Measurements from ENCODE around the gene PLCB1. TPM values are rescaled to one million over a fixed set of nuclear protein-coding genes. Genes with fewer than 3 reads are reported as not detected.
"Not testable (repeated sequence)": the region's sequence is repeated elsewhere in the genome, so short reads cannot be mapped to it uniquely, and the experiment has no call there.

The PLCB1 gene
- total RNA-seq, 1 donor from 2014 or later: 37.4 TPM

DNA sequence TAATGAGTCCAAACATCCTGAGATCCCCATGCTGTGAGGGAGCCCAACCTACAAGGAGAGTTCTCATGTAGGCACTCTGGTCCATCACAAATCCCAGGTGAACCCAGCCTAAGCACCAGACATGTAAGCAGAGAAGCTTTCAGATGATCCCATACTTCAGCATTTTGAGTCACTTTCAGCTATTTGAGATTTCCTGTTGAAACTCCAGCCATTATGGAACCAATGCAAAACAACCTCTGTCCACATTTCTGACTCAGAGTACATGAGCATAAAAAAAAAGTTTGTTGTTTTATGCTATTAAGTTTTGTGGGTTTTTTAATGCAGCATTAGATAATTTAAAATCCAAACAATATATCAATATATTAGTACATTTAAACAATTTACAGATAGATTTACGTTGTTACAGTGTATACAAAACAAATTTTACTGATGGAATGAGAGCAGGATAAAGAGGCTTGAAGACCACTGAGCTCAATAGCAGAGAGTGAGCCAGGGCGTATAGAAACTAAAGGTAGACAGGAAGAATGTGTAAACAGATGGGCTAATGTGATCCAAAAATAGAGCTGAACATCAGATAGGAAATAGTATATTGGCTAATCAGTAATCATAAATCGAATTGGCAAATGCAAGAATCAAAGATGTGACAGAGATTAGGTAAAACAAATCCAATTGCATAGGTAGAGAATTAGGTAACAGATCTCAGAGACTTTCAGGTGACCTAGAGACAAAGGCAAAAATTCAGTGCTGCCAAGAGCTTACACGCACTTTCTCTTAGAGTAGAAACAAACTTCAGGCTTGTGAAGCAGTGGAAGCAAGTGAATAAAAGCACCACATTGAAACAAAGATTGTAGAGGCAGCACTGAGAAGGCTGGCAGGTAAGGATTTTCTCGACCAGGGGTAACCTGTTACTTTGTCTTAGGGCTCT, 36.2 kb upstream of the PLCB1 start:
- Mint-ChIP-seq H3K36me3 (ENCODE audit: unreplicated experiment) (no peaks in the 10 kb centered on the region), H3K9me3 (ENCODE audit: unreplicated experiment) (no peaks in the 10 kb centered on the region), H3K27me3 (ENCODE audit: unreplicated experiment) (peaks cover 1% of the 10 kb centered on the region), H3K4me1 (ENCODE audit: low read depth, unreplicated experiment) (no peaks in the 10 kb centered on the region), H3K27ac (ENCODE audit: unreplicated experiment) (no peak overlapping the region), H3K4me3 (ENCODE audit: unreplicated experiment) (no peak overlapping the region)
- TF ChIP-seq, protein P1, sequence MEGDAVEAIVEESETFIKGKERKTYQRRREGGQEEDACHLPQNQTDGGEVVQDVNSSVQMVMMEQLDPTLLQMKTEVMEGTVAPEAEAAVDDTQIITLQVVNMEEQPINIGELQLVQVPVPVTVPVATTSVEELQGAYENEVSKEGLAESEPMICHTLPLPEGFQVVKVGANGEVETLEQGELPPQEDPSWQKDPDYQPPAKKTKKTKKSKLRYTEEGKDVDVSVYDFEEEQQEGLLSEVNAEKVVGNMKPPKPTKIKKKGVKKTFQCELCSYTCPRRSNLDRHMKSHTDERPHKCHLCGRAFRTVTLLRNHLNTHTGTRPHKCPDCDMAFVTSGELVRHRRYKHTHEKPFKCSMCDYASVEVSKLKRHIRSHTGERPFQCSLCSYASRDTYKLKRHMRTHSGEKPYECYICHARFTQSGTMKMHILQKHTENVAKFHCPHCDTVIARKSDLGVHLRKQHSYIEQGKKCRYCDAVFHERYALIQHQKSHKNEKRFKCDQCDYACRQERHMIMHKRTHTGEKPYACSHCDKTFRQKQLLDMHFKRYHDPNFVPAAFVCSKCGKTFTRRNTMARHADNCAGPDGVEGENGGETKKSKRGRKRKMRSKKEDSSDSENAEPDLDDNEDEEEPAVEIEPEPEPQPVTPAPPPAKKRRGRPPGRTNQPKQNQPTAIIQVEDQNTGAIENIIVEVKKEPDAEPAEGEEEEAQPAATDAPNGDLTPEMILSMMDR (IDR thresholded peaks at IDR 0.05; ENCODE audit: partially characterized antibody, unreplicated experiment): no peak
- no peak for DNase-seq

DNA sequence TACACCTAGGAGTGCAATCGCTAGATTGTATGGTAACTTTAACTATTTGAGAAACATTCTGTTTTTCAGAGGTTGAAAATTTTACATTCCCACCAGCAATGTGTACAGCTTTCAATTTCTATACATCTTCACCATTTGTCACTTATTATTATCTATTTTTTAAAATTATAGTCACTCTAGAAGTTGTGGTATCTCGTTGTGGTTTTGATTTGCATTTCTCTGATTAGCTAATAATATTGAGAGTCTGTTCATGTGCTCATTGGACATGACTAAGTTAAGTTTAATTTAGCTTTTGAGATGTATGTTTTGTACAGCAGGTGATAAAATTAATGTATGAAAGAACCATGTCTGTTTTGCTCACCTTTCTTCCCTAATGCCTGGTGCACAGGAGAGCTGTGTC, 34.8 kb upstream of the PLCB1 start:
- Mint-ChIP-seq H3K4me3 (ENCODE audit: unreplicated experiment) (no peak overlapping the region), H3K27me3 (ENCODE audit: unreplicated experiment) (peaks cover 1% of the 10 kb centered on the region), H3K9me3 (ENCODE audit: unreplicated experiment) (no peaks in the 10 kb centered on the region), H3K4me1 (ENCODE audit: low read depth, unreplicated experiment) (no peaks in the 10 kb centered on the region), H3K27ac (ENCODE audit: unreplicated experiment) (no peak overlapping the region), H3K36me3 (ENCODE audit: unreplicated experiment) (no peaks in the 10 kb centered on the region)
- no peak for DNase-seq
- TF ChIP-seq, protein P1 (IDR thresholded peaks at IDR 0.05; ENCODE audit: partially characterized antibody, unreplicated experiment): no peak

DNA sequence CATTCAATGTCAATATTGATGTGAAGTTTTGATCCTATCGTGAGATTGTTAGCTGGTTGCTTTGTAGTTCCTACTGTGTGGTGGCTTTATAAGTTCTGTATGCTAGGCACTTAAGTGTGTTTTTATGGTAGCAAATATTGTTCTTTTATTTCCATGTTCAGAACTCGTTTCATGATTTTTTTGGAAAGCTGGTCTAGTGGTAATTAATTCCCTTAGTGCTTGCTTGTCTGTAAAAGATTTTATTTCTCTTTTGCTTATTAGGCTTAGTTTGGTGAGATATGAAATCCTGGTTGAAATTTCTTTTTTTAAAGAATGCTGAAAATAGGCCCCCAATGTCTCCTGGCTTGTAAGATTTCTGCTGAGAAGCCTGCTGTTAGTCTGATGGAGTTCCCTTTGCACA, 27.8 kb upstream of the PLCB1 start:
- Mint-ChIP-seq H3K9me3 (ENCODE audit: unreplicated experiment) (peaks cover 8% of the 10 kb centered on the region), H3K36me3 (ENCODE audit: unreplicated experiment) (peaks cover 20% of the 10 kb centered on the region), H3K4me3 (ENCODE audit: unreplicated experiment) (no peak overlapping the region), H3K27ac (ENCODE audit: unreplicated experiment) (no peak overlapping the region), H3K4me1 (ENCODE audit: low read depth, unreplicated experiment) (no peaks in the 10 kb centered on the region), H3K27me3 (ENCODE audit: unreplicated experiment) (peaks cover 1% of the 10 kb centered on the region)
- TF ChIP-seq, protein P1 (IDR thresholded peaks at IDR 0.05; ENCODE audit: partially characterized antibody, unreplicated experiment): no peak
- DNase-seq: no peak

DNA sequence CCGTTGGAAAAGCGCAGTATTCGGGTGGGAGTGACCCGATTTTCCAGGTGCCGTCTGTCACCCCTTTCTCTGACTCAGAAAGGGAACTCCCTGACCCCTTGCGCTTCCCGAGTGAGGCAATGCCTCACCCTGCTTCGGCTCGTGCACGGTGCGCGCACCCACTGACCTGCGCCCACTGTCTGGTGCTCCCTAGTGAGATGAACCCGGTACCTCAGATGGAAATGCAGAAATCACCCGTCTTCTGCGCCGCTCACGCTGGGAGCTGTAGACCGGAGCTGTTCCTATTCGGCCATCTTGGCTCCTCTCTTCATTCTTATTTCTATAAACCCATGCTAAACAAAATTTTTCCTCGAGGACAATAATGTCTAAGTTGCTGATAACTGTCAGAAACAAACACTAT, 17.5 kb upstream of the PLCB1 start:
- not testable (repeated sequence) for H3K27me3 Mint-ChIP-seq (ENCODE audit: unreplicated experiment); H3K36me3 Mint-ChIP-seq (ENCODE audit: unreplicated experiment); H3K9me3 Mint-ChIP-seq (ENCODE audit: unreplicated experiment); H3K4me1 Mint-ChIP-seq (ENCODE audit: low read depth, unreplicated experiment); DNase-seq
- peak overlapping the region; percentile 72 for H3K4me3 Mint-ChIP-seq (ENCODE audit: unreplicated experiment)
- H3K27ac Mint-ChIP-seq (ENCODE audit: unreplicated experiment): peak overlapping the region; percentile 92

DNA sequence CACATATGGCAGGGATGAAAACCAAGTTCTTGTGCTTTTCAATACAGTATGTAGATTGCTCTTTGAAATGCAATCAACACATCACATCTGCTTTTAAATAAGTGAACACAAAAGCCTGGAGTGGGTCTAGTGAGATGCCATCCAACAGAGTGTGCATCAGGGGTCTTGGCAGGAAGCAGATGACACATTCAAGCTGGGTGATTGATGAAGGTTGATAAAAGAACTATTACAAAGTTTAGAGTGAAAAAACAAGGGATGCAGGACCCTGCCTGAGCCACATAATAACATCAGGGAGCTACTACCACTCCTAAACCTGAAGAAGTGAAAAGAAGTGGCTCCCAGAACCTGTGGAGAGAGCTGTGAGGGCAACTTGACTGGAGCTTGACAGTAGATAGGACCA, 16.6 kb upstream of the PLCB1 start:
- no peak for DNase-seq
- Mint-ChIP-seq H3K4me1 (ENCODE audit: low read depth, unreplicated experiment) (no peaks in the 10 kb centered on the region), H3K27me3 (ENCODE audit: unreplicated experiment) (no peaks in the 10 kb centered on the region), H3K9me3 (ENCODE audit: unreplicated experiment) (no peaks in the 10 kb centered on the region), H3K27ac (ENCODE audit: unreplicated experiment) (no peak overlapping the region), H3K4me3 (ENCODE audit: unreplicated experiment) (no peak overlapping the region), H3K36me3 (ENCODE audit: unreplicated experiment) (no peaks in the 10 kb centered on the region)
- TF ChIP-seq, protein P1 (IDR thresholded peaks at IDR 0.05; ENCODE audit: partially characterized antibody, unreplicated experiment): no peak
